ENCODE results near the gene YPEL1. TPM values are rescaled to one million over a fixed set of nuclear protein-coding genes. Genes with fewer than 3 reads are reported as not detected.

Gene YPEL1
- total and polyA plus RNA-seq, 2 of the 13 experiments (the other 11 are each of a cell fraction or from before 2014, with no cell fraction given), result 0.33 to 2.5 TPM

DNA sequence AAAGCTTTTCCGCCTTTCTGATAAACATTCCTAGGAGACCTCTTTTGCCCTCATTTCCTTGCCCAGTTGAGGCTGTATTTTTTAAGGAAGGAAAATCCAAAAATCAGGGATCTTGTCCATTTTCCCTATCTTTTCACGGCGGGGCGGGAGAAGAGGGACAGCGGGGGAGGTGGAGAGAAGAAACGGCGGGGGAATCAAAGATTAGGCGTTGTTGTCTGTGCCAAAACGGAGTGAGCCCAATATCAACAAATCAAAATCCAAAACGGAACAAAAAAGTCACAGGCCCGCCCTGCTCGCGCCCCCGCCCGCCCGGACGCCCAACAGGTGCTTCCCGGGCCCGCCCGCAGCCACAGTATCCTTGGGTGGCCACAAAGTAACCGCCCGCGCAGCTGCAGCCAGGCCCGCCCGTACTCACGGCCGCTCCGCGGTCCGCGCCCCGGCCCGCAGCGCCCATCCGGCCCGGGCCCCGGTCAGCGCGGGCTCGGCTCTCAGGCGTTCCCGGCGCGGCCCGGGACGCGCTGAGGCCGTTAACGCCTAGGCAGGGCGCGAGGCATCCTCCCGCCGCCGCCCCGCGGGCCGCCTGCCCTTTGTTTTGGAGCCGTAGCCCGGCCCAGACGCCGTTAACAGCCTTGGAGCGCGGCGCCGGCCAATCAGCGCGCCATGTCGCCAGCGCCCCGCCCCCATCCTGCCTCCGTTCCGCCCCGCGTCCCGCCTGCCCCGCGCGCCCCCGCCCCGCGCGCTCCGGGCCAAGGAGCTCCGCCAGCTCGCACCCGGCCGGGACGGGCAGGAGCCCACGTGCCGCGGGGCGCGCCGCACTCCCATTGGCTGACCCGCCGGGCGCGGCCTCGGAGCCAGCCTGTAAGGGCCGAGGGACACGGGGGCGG, at the start of gene YPEL1 (continued):
- no peak for TF ChIP-seq NFE2L1 (CRISPR knock-in tag; IDR thresholded peaks at IDR 0.05; ENCODE audit: borderline replicate concordance)
- TF ChIP-seq ZNF746 (CRISPR knock-in tag; IDR thresholded peaks at IDR 0.05), result peak; percentile 27; the same call in 1 of the 2 replicates
- peak; percentile 85 for TF ChIP-seq ZNF329 (CRISPR knock-in tag; IDR thresholded peaks at IDR 0.05; ENCODE audit: low read depth)
- no peak for TF ChIP-seq SRSF9 (IDR thresholded peaks at IDR 0.05; ENCODE audit: borderline replicate concordance, insufficient read depth, low read depth, low read length, poor library complexity, severe bottlenecking)
- no peak for TF ChIP-seq ZNF350 (CRISPR knock-in tag; IDR thresholded peaks at IDR 0.05; ENCODE audit: borderline replicate concordance, low read depth)
- TF ChIP-seq PCBP1 (IDR thresholded peaks at IDR 0.05; ENCODE audit: borderline replicate concordance, low read depth, low read length), result no peak
- TF ChIP-seq NFKB2 (CRISPR knock-in tag; IDR thresholded peaks at IDR 0.05; ENCODE audit: borderline replicate concordance), result peak; percentile 88; the same call in 1 of the 2 replicates
- TF ChIP-seq KLF13 (CRISPR knock-in tag; IDR thresholded peaks at IDR 0.05), result no peak
- TF ChIP-seq NBN (conservative IDR thresholded peaks at IDR 0.05), result no peak
- no peak for TF ChIP-seq ZNF83 (CRISPR knock-in tag; IDR thresholded peaks at IDR 0.05; ENCODE audit: borderline replicate concordance)
- TF ChIP-seq, protein P1, sequence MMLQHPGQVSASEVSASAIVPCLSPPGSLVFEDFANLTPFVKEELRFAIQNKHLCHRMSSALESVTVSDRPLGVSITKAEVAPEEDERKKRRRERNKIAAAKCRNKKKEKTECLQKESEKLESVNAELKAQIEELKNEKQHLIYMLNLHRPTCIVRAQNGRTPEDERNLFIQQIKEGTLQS (CRISPR knock-in tag; IDR thresholded peaks at IDR 0.05), result no peak
- TF ChIP-seq GABPA (IDR thresholded peaks at IDR 0.05; ENCODE audit: low read depth, low read length), result no peak
- TF ChIP-seq GABPA (CRISPR knock-in tag; IDR thresholded peaks at IDR 0.05; ENCODE audit: low read depth), result no peak
- no peak for TF ChIP-seq ZSCAN22 (CRISPR knock-in tag; IDR thresholded peaks at IDR 0.05)
- no peak for TF ChIP-seq ZNF101 (CRISPR knock-in tag; IDR thresholded peaks at IDR 0.05; ENCODE audit: borderline replicate concordance, low read depth)
- TF ChIP-seq LCORL (IDR thresholded peaks at IDR 0.05), result no peak
- no peak for TF ChIP-seq LCORL (CRISPR knock-in tag; IDR thresholded peaks at IDR 0.05)
- TF ChIP-seq, protein P2, sequence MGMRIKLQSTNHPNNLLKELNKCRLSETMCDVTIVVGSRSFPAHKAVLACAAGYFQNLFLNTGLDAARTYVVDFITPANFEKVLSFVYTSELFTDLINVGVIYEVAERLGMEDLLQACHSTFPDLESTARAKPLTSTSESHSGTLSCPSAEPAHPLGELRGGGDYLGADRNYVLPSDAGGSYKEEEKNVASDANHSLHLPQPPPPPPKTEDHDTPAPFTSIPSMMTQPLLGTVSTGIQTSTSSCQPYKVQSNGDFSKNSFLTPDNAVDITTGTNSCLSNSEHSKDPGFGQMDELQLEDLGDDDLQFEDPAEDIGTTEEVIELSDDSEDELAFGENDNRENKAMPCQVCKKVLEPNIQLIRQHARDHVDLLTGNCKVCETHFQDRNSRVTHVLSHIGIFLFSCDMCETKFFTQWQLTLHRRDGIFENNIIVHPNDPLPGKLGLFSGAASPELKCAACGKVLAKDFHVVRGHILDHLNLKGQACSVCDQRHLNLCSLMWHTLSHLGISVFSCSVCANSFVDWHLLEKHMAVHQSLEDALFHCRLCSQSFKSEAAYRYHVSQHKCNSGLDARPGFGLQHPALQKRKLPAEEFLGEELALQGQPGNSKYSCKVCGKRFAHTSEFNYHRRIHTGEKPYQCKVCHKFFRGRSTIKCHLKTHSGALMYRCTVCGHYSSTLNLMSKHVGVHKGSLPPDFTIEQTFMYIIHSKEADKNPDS (CRISPR knock-in tag; IDR thresholded peaks at IDR 0.05), result no peak
- TF ChIP-seq THAP11 (CRISPR knock-in tag; IDR thresholded peaks at IDR 0.05), result 0 out of 2 replicates have a peak, but pooled peaks have one; percentile 19
- no peak for TF ChIP-seq ZFP37 (CRISPR knock-in tag; IDR thresholded peaks at IDR 0.05; ENCODE audit: borderline replicate concordance)
- TF ChIP-seq KAT8 (CRISPR knock-in tag; IDR thresholded peaks at IDR 0.05), result no peak
- TF ChIP-seq NONO (IDR thresholded peaks at IDR 0.05), result no peak
- TF ChIP-seq NONO (CRISPR knock-in tag; conservative IDR thresholded peaks at IDR 0.05), result peak; percentile 37; the same call in 1 of the 2 replicates
- no peak for TF ChIP-seq ATRX (CRISPR knock-in tag; IDR thresholded peaks at IDR 0.05; ENCODE audit: borderline replicate concordance)
- no peak; the same call in 1 of the 2 replicates for TF ChIP-seq ZNF451 (CRISPR knock-in tag; IDR thresholded peaks at IDR 0.05)
- no peak for TF ChIP-seq CEBPG (CRISPR knock-in tag; IDR thresholded peaks at IDR 0.05)
- no peak for TF ChIP-seq ZBTB20 (CRISPR knock-in tag; IDR thresholded peaks at IDR 0.05; ENCODE audit: borderline replicate concordance, low read depth)
- TF ChIP-seq ZEB1 (IDR thresholded peaks at IDR 0.05; ENCODE audit: insufficient replicate concordance, low read depth), result no peak
- 0 out of 2 replicates have a peak, but pooled peaks have one; percentile 43 for TF ChIP-seq ISX (CRISPR knock-in tag; conservative IDR thresholded peaks at IDR 0.05)
- no peak for TF ChIP-seq SIN3A (IDR thresholded peaks at IDR 0.05; ENCODE audit: borderline replicate concordance, low read depth, low read length)
- TF ChIP-seq KLF16 (CRISPR knock-in tag; IDR thresholded peaks at IDR 0.05), result no peak

Measured in HepG2 (cell line).